ENCODE data around the gene KIF19. TPM values are rescaled to one million over a fixed set of nuclear protein-coding genes. Genes with fewer than 3 reads are reported as not detected.

The KIF19 gene
- total and polyA plus RNA-seq, 10 of the 15 experiments (the other 5 are each of a cell fraction or from before 2014, with no cell fraction given): 0.06 to 0.07 TPM; not detected in 8

DNA sequence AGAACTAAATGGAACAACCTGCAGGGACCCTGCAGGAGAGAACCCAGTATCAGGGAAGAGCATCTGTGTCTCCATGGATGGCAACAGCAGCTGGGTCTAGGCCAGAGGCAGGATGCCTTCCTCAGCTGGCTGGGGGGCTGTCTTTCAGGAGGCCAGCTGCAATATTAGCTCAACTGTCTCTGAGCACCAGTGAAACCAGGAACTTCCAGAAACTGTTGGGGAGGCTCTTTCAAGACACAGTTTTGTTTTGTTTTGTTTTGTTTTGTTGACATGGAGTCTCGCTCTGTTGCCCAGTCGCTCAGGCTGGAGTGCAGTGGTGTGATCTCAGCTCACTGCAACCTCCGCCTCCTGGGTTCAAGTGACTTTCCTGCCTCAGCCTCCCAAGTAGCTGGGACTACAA lies 48.8 kb downstream of the KIF19 start:
- intact Hi-C loops (cut with micrococcal nuclease; ENCODE audit: unreplicated experiment): no loop called here
- Histone ChIP-seq H3K4me1 (ENCODE audit: control insufficient read depth, insufficient read depth, low read length) (no peaks in the 10 kb centered on the region), H3K4me2 (ENCODE audit: control insufficient read depth, insufficient read depth) (no peak overlapping the region), H4K20me1 (ENCODE audit: control insufficient read depth, insufficient read depth) (no peaks in the 10 kb centered on the region), H3K36me3 (ENCODE audit: control insufficient read depth in 2 of 2, insufficient read depth in 2 of 2, low read length in 1 of 2) (no peaks in the 10 kb centered on the region), H3K9me3 (replicated peaks; ENCODE audit: control insufficient read depth, insufficient read depth, low read length) (no peaks in the 10 kb centered on the region), H3K79me2 (ENCODE audit: control insufficient read depth, insufficient read depth, low read length) (no peaks in the 10 kb centered on the region), H3K4me3 (no peak overlapping the region), H3K9ac (ENCODE audit: control insufficient read depth, insufficient read depth, low read length) (no peak overlapping the region), H3K27ac (ENCODE audit: control insufficient read depth, insufficient read depth) (no peak overlapping the region), H3K27me3 (replicated peaks in 1 of 2; ENCODE audit: control insufficient read depth in 2 of 2, insufficient read depth in 2 of 2, low read length in 1 of 2) (no peaks in the 10 kb centered on the region), H2AFZ (ENCODE audit: control insufficient read depth, low read depth, low read length) (no peak overlapping the region)
- DNase-seq (ENCODE audit: low read depth, low spot score) (no peak), FAIRE-seq (no peak), ATAC-seq (no peak)
- TF ChIP-seq, protein P1, sequence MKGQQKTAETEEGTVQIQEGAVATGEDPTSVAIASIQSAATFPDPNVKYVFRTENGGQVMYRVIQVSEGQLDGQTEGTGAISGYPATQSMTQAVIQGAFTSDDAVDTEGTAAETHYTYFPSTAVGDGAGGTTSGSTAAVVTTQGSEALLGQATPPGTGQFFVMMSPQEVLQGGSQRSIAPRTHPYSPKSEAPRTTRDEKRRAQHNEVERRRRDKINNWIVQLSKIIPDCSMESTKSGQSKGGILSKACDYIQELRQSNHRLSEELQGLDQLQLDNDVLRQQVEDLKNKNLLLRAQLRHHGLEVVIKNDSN (IDR thresholded peaks at IDR 0.05; ENCODE audit: borderline replicate concordance, extremely low read length, insufficient read depth, low read depth, low read length): no peak
- TF ChIP-seq, protein P2, sequence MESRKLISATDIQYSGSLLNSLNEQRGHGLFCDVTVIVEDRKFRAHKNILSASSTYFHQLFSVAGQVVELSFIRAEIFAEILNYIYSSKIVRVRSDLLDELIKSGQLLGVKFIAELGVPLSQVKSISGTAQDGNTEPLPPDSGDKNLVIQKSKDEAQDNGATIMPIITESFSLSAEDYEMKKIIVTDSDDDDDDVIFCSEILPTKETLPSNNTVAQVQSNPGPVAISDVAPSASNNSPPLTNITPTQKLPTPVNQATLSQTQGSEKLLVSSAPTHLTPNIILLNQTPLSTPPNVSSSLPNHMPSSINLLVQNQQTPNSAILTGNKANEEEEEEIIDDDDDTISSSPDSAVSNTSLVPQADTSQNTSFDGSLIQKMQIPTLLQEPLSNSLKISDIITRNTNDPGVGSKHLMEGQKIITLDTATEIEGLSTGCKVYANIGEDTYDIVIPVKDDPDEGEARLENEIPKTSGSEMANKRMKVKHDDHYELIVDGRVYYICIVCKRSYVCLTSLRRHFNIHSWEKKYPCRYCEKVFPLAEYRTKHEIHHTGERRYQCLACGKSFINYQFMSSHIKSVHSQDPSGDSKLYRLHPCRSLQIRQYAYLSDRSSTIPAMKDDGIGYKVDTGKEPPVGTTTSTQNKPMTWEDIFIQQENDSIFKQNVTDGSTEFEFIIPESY (IDR thresholded peaks at IDR 0.05): no peak
- no peak for TF ChIP-seq ZNF274 (IDR thresholded peaks at IDR 0.05; ENCODE audit: insufficient read depth, insufficient read length)
- no peak for TF ChIP-seq CBX3 (IDR thresholded peaks at IDR 0.05; ENCODE audit: borderline replicate concordance, low read depth)
- TF ChIP-seq, protein P3, sequence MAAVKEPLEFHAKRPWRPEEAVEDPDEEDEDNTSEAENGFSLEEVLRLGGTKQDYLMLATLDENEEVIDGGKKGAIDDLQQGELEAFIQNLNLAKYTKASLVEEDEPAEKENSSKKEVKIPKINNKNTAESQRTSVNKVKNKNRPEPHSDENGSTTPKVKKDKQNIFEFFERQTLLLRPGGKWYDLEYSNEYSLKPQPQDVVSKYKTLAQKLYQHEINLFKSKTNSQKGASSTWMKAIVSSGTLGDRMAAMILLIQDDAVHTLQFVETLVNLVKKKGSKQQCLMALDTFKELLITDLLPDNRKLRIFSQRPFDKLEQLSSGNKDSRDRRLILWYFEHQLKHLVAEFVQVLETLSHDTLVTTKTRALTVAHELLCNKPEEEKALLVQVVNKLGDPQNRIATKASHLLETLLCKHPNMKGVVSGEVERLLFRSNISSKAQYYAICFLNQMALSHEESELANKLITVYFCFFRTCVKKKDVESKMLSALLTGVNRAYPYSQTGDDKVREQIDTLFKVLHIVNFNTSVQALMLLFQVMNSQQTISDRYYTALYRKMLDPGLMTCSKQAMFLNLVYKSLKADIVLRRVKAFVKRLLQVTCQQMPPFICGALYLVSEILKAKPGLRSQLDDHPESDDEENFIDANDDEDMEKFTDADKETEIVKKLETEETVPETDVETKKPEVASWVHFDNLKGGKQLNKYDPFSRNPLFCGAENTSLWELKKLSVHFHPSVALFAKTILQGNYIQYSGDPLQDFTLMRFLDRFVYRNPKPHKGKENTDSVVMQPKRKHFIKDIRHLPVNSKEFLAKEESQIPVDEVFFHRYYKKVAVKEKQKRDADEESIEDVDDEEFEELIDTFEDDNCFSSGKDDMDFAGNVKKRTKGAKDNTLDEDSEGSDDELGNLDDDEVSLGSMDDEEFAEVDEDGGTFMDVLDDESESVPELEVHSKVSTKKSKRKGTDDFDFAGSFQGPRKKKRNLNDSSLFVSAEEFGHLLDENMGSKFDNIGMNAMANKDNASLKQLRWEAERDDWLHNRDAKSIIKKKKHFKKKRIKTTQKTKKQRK (IDR thresholded peaks at IDR 0.05; ENCODE audit: low read depth, low read length): no peak
- TF ChIP-seq ZSCAN29 (IDR thresholded peaks at IDR 0.05): no peak
- no peak for TF ChIP-seq BCL11A (IDR thresholded peaks at IDR 0.05; ENCODE audit: low read depth, low read length)
- TF ChIP-seq NR2C1 (IDR thresholded peaks at IDR 0.05): no peak
- TF ChIP-seq, protein P4, sequence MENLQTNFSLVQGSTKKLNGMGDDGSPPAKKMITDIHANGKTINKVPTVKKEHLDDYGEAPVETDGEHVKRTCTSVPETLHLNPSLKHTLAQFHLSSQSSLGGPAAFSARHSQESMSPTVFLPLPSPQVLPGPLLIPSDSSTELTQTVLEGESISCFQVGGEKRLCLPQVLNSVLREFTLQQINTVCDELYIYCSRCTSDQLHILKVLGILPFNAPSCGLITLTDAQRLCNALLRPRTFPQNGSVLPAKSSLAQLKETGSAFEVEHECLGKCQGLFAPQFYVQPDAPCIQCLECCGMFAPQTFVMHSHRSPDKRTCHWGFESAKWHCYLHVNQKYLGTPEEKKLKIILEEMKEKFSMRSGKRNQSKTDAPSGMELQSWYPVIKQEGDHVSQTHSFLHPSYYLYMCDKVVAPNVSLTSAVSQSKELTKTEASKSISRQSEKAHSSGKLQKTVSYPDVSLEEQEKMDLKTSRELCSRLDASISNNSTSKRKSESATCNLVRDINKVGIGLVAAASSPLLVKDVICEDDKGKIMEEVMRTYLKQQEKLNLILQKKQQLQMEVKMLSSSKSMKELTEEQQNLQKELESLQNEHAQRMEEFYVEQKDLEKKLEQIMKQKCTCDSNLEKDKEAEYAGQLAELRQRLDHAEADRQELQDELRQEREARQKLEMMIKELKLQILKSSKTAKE (IDR thresholded peaks at IDR 0.05; ENCODE audit: low read depth, poor library complexity, severe bottlenecking): no peak
- TF ChIP-seq IKZF2 (IDR thresholded peaks at IDR 0.05): no peak
- TF ChIP-seq, protein P5, sequence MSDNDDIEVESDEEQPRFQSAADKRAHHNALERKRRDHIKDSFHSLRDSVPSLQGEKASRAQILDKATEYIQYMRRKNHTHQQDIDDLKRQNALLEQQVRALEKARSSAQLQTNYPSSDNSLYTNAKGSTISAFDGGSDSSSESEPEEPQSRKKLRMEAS (IDR thresholded peaks at IDR 0.05; ENCODE audit: low read depth, low read length): no peak
- no peak for TF ChIP-seq RB1 (IDR thresholded peaks at IDR 0.05; ENCODE audit: borderline replicate concordance)
- RAD21 ChIA-PET (ENCODE audit: unreplicated experiment): interaction anchor here (0.5 to 1.4 kb wide), 3 partner anchors 33 to 1499 kb away, joined by 3 to 4 read pairs (median 4); no protein-coding TSS in a partner anchor
- CTCF ChIA-PET: interaction anchor here (1.1 to 11.5 kb wide), 5 partner anchors 76 to 162 kb away, joined by 3 to 314 read pairs (median 3); partner anchors contain the start of gene TTYH2
- no TSS peak for BruUV-seq (replicated peaks)
- POLR2A ChIA-PET: no interaction called here
- in situ Hi-C loops (cut with MboI): loop anchor here (5.0 kb wide), 2 partner anchors 117 to 222 kb away; no protein-coding TSS in a partner anchor
- 42% methylated on average over 3 of the region's 3 CpGs for WGBS (ENCODE audit: insufficient coverage, insufficient replicate concordance, low lambda C conversion rate, missing lambda C conversion rate)
- SMC1A ChIA-PET (ENCODE audit: uncharacterized antibody, unreplicated experiment): interaction anchor here (0.8 to 3.1 kb wide), 2 partner anchors 83 to 158 kb away, joined by 4 to 18 read pairs; no protein-coding TSS in a partner anchor
